ENCODE data around the gene ABCF1. TPM values are rescaled to one million over a fixed set of nuclear protein-coding genes. Genes with fewer than 3 reads are reported as not detected.

ABCF1 gene
- total RNA-seq, 1 donor from 2014 or later: 57.2 TPM

GRCh38 chr6:30557683-30557981, 13.6 kb upstream of the ABCF1 start:
- H3K36me3 Mint-ChIP-seq (ENCODE audit: low read depth, unreplicated experiment): peaks cover 35% of the 10 kb centered on the region
- no peak for TF ChIP-seq CTCF (IDR thresholded peaks at IDR 0.05; ENCODE audit: unreplicated experiment)
- no peaks in the 10 kb centered on the region for H3K9me3 Mint-ChIP-seq (ENCODE audit: unreplicated experiment)
- peaks cover 11% of the 10 kb centered on the region for H3K27me3 Mint-ChIP-seq (ENCODE audit: unreplicated experiment)
- H3K4me1 Mint-ChIP-seq (ENCODE audit: unreplicated experiment): peaks cover 29% of the 10 kb centered on the region
- peak overlapping the region; percentile 100 for H3K27ac Mint-ChIP-seq (ENCODE audit: unreplicated experiment)
- peak overlapping the region; percentile 99 for H3K4me3 Mint-ChIP-seq (ENCODE audit: unreplicated experiment)
- DNase-seq (ENCODE audit: low spot score): no peak

DNA sequence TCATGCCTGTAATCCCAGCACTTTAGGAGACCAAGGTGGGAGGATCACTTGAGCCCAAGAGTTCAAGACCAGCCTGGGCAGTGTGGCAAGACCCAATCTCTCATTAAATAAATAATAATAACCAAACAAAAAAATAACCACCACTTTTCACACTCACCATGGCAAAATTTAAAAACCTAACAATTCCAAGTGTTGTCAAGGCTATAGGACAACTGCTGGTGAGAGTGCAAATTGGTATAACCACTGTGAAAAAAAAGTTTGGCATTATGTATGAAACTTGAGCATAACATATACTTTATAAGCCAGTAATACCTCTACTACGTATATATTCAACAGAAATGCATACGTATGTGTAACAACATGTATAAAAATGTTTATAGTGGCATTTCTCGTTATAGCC, 10.3 kb upstream of the ABCF1 start:
- Mint-ChIP-seq H3K27ac (ENCODE audit: unreplicated experiment) (no peak overlapping the region), H3K4me1 (ENCODE audit: unreplicated experiment) (peaks cover 20% of the 10 kb centered on the region), H3K36me3 (ENCODE audit: low read depth, unreplicated experiment) (peaks cover 23% of the 10 kb centered on the region)

DNA sequence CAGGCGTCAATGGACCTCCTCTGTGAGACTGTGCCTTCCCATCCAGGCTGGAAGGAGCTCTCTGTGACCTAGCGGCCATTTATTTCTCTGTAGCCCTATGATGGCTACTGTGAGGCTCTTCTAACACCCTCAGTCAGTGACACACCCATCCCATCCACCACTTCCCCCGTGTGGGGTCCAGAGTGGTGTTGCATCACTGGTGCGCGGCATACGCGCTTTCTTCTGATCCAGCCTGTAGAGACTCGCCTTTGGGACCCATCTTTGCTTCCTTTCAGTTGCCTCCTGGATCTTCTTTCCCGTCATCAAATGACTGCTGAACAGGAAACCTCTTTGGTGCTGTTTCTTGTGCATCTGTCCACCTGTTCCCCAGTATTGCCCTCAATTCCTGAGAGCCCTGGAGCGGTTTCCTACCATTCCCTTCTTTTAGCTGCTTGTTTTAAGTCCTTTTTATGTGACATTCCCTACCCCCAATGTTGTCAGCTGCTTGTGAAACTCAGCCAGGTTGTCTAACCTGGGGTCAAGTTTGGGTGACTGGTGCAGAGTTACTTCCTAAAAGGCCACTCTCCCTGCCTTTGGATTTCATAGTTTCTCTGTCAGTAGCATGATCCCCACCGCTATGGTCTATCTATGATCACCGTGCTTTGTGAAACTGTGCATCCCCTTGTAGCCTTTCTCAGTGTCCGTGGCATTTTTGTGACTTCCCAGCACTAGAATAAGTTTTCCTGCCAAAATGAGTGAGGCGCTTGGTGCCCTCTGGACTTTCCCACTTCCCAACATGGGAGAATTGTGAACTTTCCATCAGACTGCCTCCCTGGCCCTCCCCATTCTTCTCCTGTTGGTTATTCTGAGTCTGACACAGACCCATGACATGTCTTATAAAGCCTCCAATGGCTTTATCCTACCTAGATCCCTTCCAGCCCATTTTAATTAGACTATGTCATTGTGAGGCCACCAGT, 8.5 kb upstream of the ABCF1 start:
- peaks cover 4% of the 10 kb centered on the region for H3K27me3 Mint-ChIP-seq (ENCODE audit: unreplicated experiment)
- peak overlapping the region; percentile 50 for H3K27ac Mint-ChIP-seq (ENCODE audit: unreplicated experiment)
- peak overlapping the region; percentile 57 for H3K4me3 Mint-ChIP-seq (ENCODE audit: unreplicated experiment)
- peaks cover 7% of the 10 kb centered on the region for H3K4me1 Mint-ChIP-seq (ENCODE audit: unreplicated experiment)
- peaks cover 22% of the 10 kb centered on the region for H3K36me3 Mint-ChIP-seq (ENCODE audit: low read depth, unreplicated experiment)
- no peak for DNase-seq (ENCODE audit: low spot score)
- no peaks in the 10 kb centered on the region for H3K9me3 Mint-ChIP-seq (ENCODE audit: unreplicated experiment)
- TF ChIP-seq CTCF (IDR thresholded peaks at IDR 0.05; ENCODE audit: unreplicated experiment): no peak

More for the DNA sequence above, 10.3 kb upstream of the ABCF1 start:
- no peaks in the 10 kb centered on the region for H3K9me3 Mint-ChIP-seq (ENCODE audit: unreplicated experiment)
- no peak overlapping the region for H3K4me3 Mint-ChIP-seq (ENCODE audit: unreplicated experiment)
- peaks cover 14% of the 10 kb centered on the region for H3K27me3 Mint-ChIP-seq (ENCODE audit: unreplicated experiment)
- DNase-seq (ENCODE audit: low spot score): no peak
- no peak for TF ChIP-seq CTCF (IDR thresholded peaks at IDR 0.05; ENCODE audit: unreplicated experiment)

GRCh38 chr6:30564114-30564513, 7.1 kb upstream of the ABCF1 start:
- Mint-ChIP-seq H3K27me3 (ENCODE audit: unreplicated experiment) (peaks cover 8% of the 10 kb centered on the region), H3K27ac (ENCODE audit: unreplicated experiment) (no peak overlapping the region), H3K9me3 (ENCODE audit: unreplicated experiment) (no peaks in the 10 kb centered on the region), H3K4me3 (ENCODE audit: unreplicated experiment) (peak overlapping the region; percentile 76), H3K36me3 (ENCODE audit: low read depth, unreplicated experiment) (peaks cover 22% of the 10 kb centered on the region), H3K4me1 (ENCODE audit: unreplicated experiment) (no peaks in the 10 kb centered on the region)
- no peak for DNase-seq (ENCODE audit: low spot score)
- no peak for TF ChIP-seq CTCF (IDR thresholded peaks at IDR 0.05; ENCODE audit: unreplicated experiment)

DNA sequence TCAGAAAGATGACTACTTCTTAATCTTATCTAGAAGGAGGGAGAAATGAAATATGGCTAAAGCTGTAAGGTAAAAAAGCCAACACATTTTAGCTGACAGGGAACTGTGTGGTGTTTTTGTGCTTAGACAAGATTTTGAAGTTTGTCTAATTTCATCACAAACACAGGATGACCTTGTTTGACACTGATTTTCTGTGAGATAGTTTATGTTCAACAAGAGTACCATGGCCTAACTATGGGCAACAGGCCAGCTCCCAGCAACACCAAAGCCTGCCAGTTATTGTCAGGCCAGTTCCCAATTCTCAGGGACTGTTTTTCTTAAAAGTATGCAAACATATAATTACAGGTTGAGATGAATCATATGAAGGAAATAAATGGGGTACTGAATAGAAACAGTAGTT, 5.5 kb upstream of the ABCF1 start:
- no peaks in the 10 kb centered on the region for H3K9me3 Mint-ChIP-seq (ENCODE audit: unreplicated experiment)
- no peak for DNase-seq (ENCODE audit: low spot score)
- H3K4me1 Mint-ChIP-seq (ENCODE audit: unreplicated experiment): peaks cover 14% of the 10 kb centered on the region
- no peak for TF ChIP-seq CTCF (IDR thresholded peaks at IDR 0.05; ENCODE audit: unreplicated experiment)
- no peak overlapping the region for H3K4me3 Mint-ChIP-seq (ENCODE audit: unreplicated experiment)
- peaks cover 13% of the 10 kb centered on the region for H3K27me3 Mint-ChIP-seq (ENCODE audit: unreplicated experiment)
- peaks cover 22% of the 10 kb centered on the region for H3K36me3 Mint-ChIP-seq (ENCODE audit: low read depth, unreplicated experiment)
- no peak overlapping the region for H3K27ac Mint-ChIP-seq (ENCODE audit: unreplicated experiment)

Data from endothelial cell (in vitro differentiated cells).